HL-60 (cell line): ENCODE measurements around the gene MECR.

Source experiments
- DNase-seq, 2 experiments: peaks; one replicate each; pipeline ENCODE4 v3.0.0-alpha.2; 2010 to 2020; ENCODE audit warnings: low read depth in 1 of 2, low spot score in 1 of 2
- H3K27ac ChIP-seq: fragments of 250-450 bp; sonication (Bioruptor Pico); replicated peaks from 2 replicates; pipeline ENCODE4 v1.5.1; 2020; ENCODE audit warnings: mild to moderate bottlenecking, moderate library complexity
- H3K27me3 ChIP-seq: fragments of 250-450 bp; sonication (Bioruptor Pico); 2 replicates; pipeline ENCODE4 v1.5.1; 2021; ENCODE audit warnings: mild to moderate bottlenecking, moderate library complexity; ENCODE audit not compliant: insufficient read depth, poor library complexity, severe bottlenecking
- H3K4me3 ChIP-seq: replicated peaks from 2 replicates; pipeline ENCODE4 v1.5.1; 2011; ENCODE audit warnings: mild to moderate bottlenecking, control low read depth, low read length; ENCODE audit not compliant: insufficient read depth
- CTCF ChIP-seq: IDR thresholded peaks from one replicate; pipeline ENCODE4 v1.5.1; 2011; ENCODE audit warnings: low read length, control low read depth, inconsistent platforms; ENCODE audit not compliant: insufficient read depth
- GABPA ChIP-seq: IDR thresholded peaks from 2 replicates; pipeline ENCODE4 v1.6.1; 2012; ENCODE audit warnings: low read depth
- POLR2AphosphoS5 ChIP-seq: IDR thresholded peaks from 2 replicates; pipeline ENCODE4 v1.6.1; 2012; ENCODE audit warnings: low read depth
- REST ChIP-seq: IDR thresholded peaks from 2 replicates; pipeline ENCODE4 v1.6.1; 2012; ENCODE audit warnings: low read depth; ENCODE audit not compliant: insufficient replicate concordance
- SPI1 ChIP-seq: IDR thresholded peaks from 2 replicates; pipeline ENCODE4 v1.6.1; 2012; ENCODE audit warnings: low read depth, mild to moderate bottlenecking, borderline replicate concordance

MECR gene

GRCh38 chr1:29209173-29209572, 21.6 kb downstream of the MECR start:
- H3K27me3 ChIP-seq = no peaks in the 10 kb centered on the region
- TF ChIP-seq GABPA = no peak
- no peak for TF ChIP-seq SPI1
- no peak for TF ChIP-seq POLR2AphosphoS5
- TF ChIP-seq CTCF = no peak
- no peak for TF ChIP-seq REST
- no peak for DNase-seq
- no peak overlapping the region for H3K27ac ChIP-seq
- no peak overlapping the region for H3K4me3 ChIP-seq

GRCh38 chr1:29208442-29208841, 22.3 kb downstream of the MECR start:
- Histone ChIP-seq H3K27me3 (no peaks in the 10 kb centered on the region), H3K4me3 (no peak overlapping the region), H3K27ac (no peak overlapping the region)
- TF ChIP-seq GABPA (no peak), SPI1 (peak; percentile 73), POLR2AphosphoS5 (no peak), REST (no peak), CTCF (no peak)
- DNase-seq = no peak

- peak; percentile 74 to 90 for DNase-seq
- no peak overlapping the region for H3K4me3 ChIP-seq
- TF ChIP-seq POLR2AphosphoS5 = no peak
- peak; percentile 94 for TF ChIP-seq CTCF
- H3K27me3 ChIP-seq = no peaks in the 10 kb centered on the region
- peak overlapping the region; percentile 74 for H3K27ac ChIP-seq
Measured at GRCh38 chr1:29202584-29203340, 28.0 kb downstream of the MECR start.

GRCh38 chr1:29202053-29202452, 28.7 kb downstream of the MECR start:
- TF ChIP-seq SPI1 = peak; percentile 97
- no peak for TF ChIP-seq REST
- Histone ChIP-seq H3K27me3 (no peaks in the 10 kb centered on the region), H3K4me3 (no peak overlapping the region), H3K27ac (peak overlapping the region; percentile 74)
- peak in 1 of 2 experiments; percentile 82 for DNase-seq
